HG02884 (cell line): ENCODE measurements around the gene AUTS2.
A peak's percentile ranks its signal among the peaks of the same experiment; 100 is the strongest.

Source experiments
- ATAC-seq: cut with Tn5 transposase; IDR thresholded peaks from one replicate; pipeline ENCODE4 v1.9.1; 2021; ENCODE audit warnings: mild to moderate bottlenecking, moderate library complexity; ENCODE audit not compliant: unreplicated experiment

AUTS2 gene

DNA sequence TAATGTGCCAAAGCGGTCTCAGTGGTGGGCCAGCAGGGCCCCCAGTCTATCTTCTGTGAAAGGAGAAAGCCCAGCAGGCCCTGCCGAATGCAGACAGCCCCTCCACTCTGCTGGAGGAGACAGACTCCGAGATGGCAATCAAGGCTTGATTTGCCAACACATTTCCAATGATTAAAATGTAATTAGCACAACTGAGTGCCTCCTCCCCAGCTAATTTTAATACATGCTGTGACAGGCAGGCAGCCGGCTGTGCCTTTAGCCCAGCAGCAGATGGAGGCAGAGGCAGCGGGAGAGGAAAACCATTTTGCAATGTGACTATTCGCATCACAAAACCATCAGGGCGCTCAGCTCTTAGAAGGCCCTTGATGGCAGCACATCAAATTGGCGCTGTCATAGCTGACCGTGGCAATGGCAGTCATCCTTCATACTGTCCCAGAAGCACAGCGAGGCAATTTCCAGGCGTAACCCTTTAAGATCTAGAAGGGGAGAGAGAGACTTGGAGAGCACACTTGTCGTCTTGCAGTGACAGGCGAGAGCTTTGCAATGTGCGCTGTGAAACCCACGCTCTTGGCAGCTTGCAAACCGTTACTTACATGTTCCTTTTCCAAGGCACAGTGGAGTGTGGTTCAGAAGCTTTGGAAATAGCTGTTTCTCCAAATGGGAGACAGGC lies 818.8 kb downstream of the AUTS2 start:
- no peak for ATAC-seq

GRCh38 chr7:70419526-70420380 lies 821.5 kb downstream of the AUTS2 start:
- ATAC-seq = no peak

GRCh38 chr7:70420381-70420662 lies 822.0 kb downstream of the AUTS2 start:
- ATAC-seq = no peak

GRCh38 chr7:70421319-70421718 lies 823.0 kb downstream of the AUTS2 start:
- ATAC-seq = no peak

DNA sequence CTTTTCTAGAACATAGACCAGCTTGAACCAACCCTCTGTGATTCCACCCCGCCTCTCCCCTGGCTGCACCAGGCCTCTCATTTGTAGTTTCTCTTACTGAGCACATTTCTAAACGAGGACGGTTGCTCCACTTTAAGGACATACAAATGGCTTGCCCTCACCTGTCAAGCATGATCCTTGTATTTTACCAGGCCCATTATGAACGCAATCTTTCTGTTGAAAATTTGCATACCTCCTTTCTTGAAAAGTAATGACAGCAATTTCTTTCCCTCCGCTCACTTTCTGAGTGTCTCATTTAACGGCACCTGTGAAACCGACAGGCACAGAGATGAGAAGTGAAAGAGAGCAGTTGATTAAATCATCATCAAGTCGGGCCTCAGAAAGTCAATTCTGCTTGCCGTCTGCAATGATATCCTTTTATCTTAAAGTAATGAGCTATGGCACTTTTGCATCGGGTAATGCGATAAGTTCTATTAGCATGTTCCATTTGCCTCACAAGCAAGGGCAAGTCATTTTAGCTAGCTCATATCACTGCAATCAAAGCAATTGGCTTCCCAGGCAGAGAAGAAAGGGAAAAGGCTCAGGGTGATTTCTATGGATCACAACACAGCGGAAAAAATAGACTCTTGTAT lies 828.1 kb downstream of the AUTS2 start:
- ATAC-seq = peak; percentile 74

DNA sequence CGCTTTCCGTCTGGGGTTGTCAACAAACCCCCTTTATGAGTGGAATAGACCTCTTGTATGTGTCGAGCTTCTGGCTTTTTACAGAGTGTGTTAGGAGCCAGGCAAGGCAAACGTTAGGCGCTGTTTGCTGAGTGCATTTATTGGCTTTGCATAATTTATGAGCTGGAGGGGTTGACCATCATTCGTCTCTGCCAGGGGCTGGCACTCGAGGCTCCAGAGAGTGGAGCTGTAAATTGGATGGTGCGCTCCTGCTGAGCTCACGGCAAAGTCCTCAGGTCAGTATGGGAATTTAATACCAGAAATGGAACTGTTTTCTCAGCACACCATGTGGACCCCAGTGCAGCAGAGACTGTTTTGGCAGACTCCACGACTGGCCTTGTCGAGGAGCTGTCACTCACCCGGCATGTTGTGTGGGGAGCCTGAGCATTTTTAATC lies 834.3 kb downstream of the AUTS2 start:
- ATAC-seq = no peak

DNA sequence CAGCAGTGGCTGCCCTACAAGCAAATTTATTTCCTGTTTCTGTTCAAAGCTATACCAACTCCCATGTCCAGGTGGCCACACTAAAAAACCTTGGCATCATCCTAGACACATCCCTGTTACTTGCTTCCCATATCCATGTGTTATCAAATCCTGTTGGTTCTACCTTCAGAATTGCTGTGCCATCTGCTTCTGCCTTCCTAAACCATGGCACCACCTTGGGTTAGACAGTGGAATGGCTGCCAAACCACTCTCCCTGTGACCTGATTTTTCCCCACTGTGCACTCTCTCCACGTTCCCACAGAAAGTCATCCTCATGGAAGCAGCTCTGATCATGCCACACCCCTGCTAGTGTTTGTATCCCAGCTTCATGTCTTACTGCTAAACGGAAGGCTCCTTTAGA lies 836.1 kb downstream of the AUTS2 start:
- no peak for ATAC-seq

- no peak for ATAC-seq
Observed at GRCh38 chr7:70434821-70435220, 836.5 kb downstream of the AUTS2 start.

- ATAC-seq = no peak
Observed at GRCh38 chr7:70435634-70436033, 837.4 kb downstream of the AUTS2 start.

GRCh38 chr7:70436790-70437350 lies 838.6 kb downstream of the AUTS2 start:
- ATAC-seq = no peak

- ATAC-seq = no peak
Observed at GRCh38 chr7:70439651-70440050, 841.4 kb downstream of the AUTS2 start.

- no peak for ATAC-seq
Observed at GRCh38 chr7:70446448-70447143, 848.3 kb downstream of the AUTS2 start.

DNA sequence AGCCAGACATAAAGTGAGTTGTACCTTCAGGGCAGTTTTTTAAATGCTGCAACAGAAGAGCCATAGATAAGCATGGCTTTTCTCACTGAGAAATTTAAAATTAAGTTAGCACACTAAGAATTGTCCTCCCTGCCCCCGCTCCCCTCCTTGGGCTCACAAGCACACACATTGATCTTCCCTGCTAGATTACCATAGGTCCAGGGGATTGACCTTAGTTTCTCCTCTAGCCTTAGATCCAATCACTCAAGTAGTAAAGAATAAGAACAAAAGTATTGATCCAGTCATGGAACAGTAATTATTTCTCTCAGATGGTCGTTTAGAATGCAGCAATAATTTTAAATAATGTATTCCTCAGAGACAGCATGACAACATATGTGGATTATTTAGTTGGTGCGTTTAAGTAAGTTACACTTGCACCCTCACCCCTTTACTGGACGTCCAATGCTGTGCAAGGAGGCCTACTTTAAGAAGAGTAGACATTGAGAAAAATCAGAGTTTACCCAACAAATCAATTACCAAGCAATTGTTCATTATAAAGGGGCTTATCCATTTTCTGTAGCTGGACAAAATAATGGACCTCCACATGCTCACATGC lies 850.1 kb downstream of the AUTS2 start:
- ATAC-seq = no peak

- ATAC-seq = no peak
Observed at GRCh38 chr7:70450731-70451130, 852.5 kb downstream of the AUTS2 start.

- ATAC-seq = no peak
Observed at GRCh38 chr7:70455925-70456324, 857.6 kb downstream of the AUTS2 start.

DNA sequence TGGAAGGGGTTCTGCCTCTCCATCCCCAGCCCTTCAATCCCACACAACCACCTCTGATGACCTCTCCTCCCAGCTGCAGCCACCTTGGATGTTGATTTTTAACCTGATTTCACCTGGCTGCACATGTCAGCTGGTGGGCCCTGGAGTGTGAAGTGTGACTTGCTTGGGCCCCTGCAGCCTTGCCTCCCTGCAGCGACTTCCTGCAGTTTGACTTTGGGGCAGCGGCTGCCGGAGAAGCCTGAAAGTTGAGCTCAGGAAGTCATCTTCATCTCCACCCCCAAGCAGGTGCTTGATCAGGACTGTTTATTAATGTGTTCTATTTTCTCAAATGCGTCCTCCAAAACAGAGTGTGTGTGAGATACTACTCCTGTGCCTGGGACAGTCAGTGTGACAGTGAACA lies 858.4 kb downstream of the AUTS2 start:
- ATAC-seq = peak; percentile 47

DNA sequence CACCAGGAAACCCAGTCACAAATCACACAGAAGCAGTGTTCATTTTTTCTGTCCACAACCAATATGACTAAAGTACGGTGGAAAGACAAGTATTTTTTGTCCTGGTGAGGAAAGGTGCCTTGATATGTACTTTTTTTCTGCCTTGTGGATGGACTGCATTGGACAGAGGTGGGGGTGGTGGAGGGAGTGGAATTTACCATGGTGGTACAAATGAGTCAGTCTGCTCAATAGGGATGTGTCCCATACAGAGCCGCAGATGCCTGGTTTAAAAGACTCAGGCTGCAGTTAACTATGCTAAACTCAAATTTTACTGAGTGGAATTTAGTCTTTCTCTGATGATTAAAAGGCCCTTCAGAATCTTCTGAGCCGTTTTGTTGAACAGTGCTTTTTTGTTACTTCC lies 859.2 kb downstream of the AUTS2 start:
- no peak for ATAC-seq

DNA sequence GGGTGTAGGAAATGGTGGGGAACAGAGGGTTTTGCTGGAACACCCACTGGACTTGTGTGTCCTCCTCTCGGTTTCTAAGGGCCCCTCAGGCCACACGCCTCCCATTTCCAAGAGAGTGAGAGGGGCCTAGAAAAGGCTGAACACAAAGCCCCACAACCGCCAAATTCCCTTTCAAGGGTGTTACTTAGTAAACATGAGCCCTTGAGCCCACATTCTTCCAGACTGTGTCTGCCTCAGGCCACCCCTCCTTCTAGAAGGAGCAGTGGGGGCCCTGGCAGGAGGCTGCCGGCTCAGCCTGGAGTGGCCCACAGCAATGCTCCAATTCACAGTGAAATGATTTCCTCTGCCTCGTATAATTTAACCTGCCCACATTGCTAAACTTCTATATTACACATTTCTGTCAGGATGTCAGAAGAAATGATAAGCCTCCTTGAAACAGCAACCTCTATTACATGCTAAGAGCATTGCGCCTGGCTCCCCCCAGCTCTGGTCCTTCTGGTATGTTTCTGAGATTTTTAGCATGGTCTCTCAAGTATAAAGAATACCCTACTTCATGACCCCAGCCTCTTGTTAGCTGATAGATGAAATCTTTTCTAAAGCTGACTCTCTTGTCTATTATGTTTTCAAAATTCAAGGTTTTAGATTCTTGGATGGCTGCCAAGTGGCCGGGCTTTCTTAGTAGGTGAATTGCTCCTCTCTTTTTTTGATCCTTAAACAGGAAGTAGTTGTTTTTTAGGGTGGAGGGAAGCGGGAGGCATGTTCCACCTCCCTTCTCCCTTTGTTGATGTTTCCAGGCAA lies 859.8 kb downstream of the AUTS2 start:
- no peak for ATAC-seq

GRCh38 chr7:70458745-70459144 lies 860.5 kb downstream of the AUTS2 start:
- no peak for ATAC-seq

DNA sequence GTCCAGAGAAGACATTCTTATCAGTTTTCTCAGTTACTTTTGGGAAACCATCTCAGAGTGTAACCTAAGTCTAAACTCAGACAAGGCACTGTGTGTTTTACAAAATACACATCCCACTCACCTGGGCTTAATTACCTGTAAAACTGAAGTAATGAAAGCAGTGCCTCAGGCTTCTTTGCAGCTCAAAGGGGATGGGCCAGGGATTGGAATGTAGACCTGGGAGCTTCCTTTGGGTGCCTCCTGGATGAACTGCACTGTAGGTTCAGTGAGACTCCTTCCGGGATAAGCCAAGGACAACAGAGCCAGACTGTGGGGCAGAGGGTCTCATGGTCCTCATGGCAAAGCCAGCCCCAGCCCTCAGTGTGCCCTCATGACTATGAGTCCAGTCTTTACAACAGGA lies 861.3 kb downstream of the AUTS2 start:
- ATAC-seq = no peak
